ENCODE results near the gene PRLR.

Gene PRLR

GRCh38 chr5:35060236-35060635, 170.1 kb downstream of the PRLR start:
- no peak overlapping the region for H3K27ac ChIP-seq (ENCODE audit: low read length)
- DNase-seq (no peak), ATAC-seq (ENCODE audit: insufficient read depth, low read depth) (no peak)
- H3K9me3 ChIP-seq (ENCODE audit: insufficient read depth, low read length, severe bottlenecking) = no peaks in the 10 kb centered on the region
- no peak overlapping the region for H2AFZ ChIP-seq (ENCODE audit: low read depth, low read length)
- H3K4me1 ChIP-seq (ENCODE audit: insufficient read depth, low read length) = no peaks in the 10 kb centered on the region
- no peaks in the 10 kb centered on the region for H3K36me3 ChIP-seq (ENCODE audit: insufficient read depth, low read length)
- no peak overlapping the region for H3K9ac ChIP-seq (ENCODE audit: low read depth, low read length)
- no peak overlapping the region for H3K4me3 ChIP-seq (ENCODE audit: low read depth in 1 of 2, low read length in 2 of 2)
- peaks cover 2% of the 10 kb centered on the region for H3K27me3 ChIP-seq (ENCODE audit: insufficient read depth, low read length, poor library complexity)
- no peak overlapping the region for H3K4me2 ChIP-seq (ENCODE audit: insufficient read depth, low read length)
- no peaks in the 10 kb centered on the region for H4K20me1 ChIP-seq (ENCODE audit: insufficient read depth, low read length)
- no peaks in the 10 kb centered on the region for H3K79me2 ChIP-seq (ENCODE audit: insufficient read depth, low read length)
- TF ChIP-seq EZH2 (IDR thresholded peaks at IDR 0.05; ENCODE audit: borderline replicate concordance, low read depth, low read length, severe bottlenecking) (no peak), CTCF (IDR thresholded peaks at IDR 0.05; ENCODE audit: borderline replicate concordance, extremely low read depth, low read length, poor library complexity, severe bottlenecking) (no peak)

GRCh38 chr5:35059251-35059650, 171.0 kb downstream of the PRLR start:
- Histone ChIP-seq H3K27ac (ENCODE audit: low read length) (no peak overlapping the region), H3K27me3 (ENCODE audit: insufficient read depth, low read length, poor library complexity) (peaks cover 2% of the 10 kb centered on the region), H4K20me1 (ENCODE audit: insufficient read depth, low read length) (no peaks in the 10 kb centered on the region), H3K4me2 (ENCODE audit: insufficient read depth, low read length) (no peak overlapping the region), H3K4me1 (ENCODE audit: insufficient read depth, low read length) (no peaks in the 10 kb centered on the region), H2AFZ (ENCODE audit: low read depth, low read length) (no peak overlapping the region), H3K79me2 (ENCODE audit: insufficient read depth, low read length) (no peaks in the 10 kb centered on the region), H3K4me3 (ENCODE audit: low read depth in 1 of 2, low read length in 2 of 2) (no peak overlapping the region), H3K9ac (ENCODE audit: low read depth, low read length) (no peak overlapping the region), H3K9me3 (ENCODE audit: insufficient read depth, low read length, severe bottlenecking) (no peaks in the 10 kb centered on the region), H3K36me3 (ENCODE audit: insufficient read depth, low read length) (no peaks in the 10 kb centered on the region)
- TF ChIP-seq EZH2 (IDR thresholded peaks at IDR 0.05; ENCODE audit: borderline replicate concordance, low read depth, low read length, severe bottlenecking) (no peak), CTCF (IDR thresholded peaks at IDR 0.05; ENCODE audit: borderline replicate concordance, extremely low read depth, low read length, poor library complexity, severe bottlenecking) (no peak)
- no peak for ATAC-seq (ENCODE audit: insufficient read depth, low read depth)
- no peak for DNase-seq

- H3K4me2 ChIP-seq (ENCODE audit: insufficient read depth, low read length) = no peak overlapping the region
- ATAC-seq (ENCODE audit: insufficient read depth, low read depth) = no peak
- H3K79me2 ChIP-seq (ENCODE audit: insufficient read depth, low read length) = no peaks in the 10 kb centered on the region
- no peaks in the 10 kb centered on the region for H3K9me3 ChIP-seq (ENCODE audit: insufficient read depth, low read length, severe bottlenecking)
- H3K36me3 ChIP-seq (ENCODE audit: insufficient read depth, low read length) = no peaks in the 10 kb centered on the region
- no peak overlapping the region for H3K4me3 ChIP-seq (ENCODE audit: low read depth in 1 of 2, low read length in 2 of 2)
- no peak for DNase-seq
- no peak overlapping the region for H3K27ac ChIP-seq (ENCODE audit: low read length)
- no peaks in the 10 kb centered on the region for H3K4me1 ChIP-seq (ENCODE audit: insufficient read depth, low read length)
- no peaks in the 10 kb centered on the region for H4K20me1 ChIP-seq (ENCODE audit: insufficient read depth, low read length)
- H2AFZ ChIP-seq (ENCODE audit: low read depth, low read length) = no peak overlapping the region
- TF ChIP-seq CTCF (IDR thresholded peaks at IDR 0.05; ENCODE audit: borderline replicate concordance, extremely low read depth, low read length, poor library complexity, severe bottlenecking) = no peak
- no peak for TF ChIP-seq EZH2 (IDR thresholded peaks at IDR 0.05; ENCODE audit: borderline replicate concordance, low read depth, low read length, severe bottlenecking)
- H3K27me3 ChIP-seq (ENCODE audit: insufficient read depth, low read length, poor library complexity) = peaks cover 2% of the 10 kb centered on the region
- no peak overlapping the region for H3K9ac ChIP-seq (ENCODE audit: low read depth, low read length)
Observed at GRCh38 chr5:35058374-35058788, 171.9 kb downstream of the PRLR start.

- Histone ChIP-seq H3K36me3 (ENCODE audit: insufficient read depth, low read length) (no peaks in the 10 kb centered on the region), H3K4me1 (ENCODE audit: insufficient read depth, low read length) (no peaks in the 10 kb centered on the region), H2AFZ (ENCODE audit: low read depth, low read length) (no peak overlapping the region), H3K27ac (ENCODE audit: low read length) (no peak overlapping the region), H3K9me3 (ENCODE audit: insufficient read depth, low read length, severe bottlenecking) (no peaks in the 10 kb centered on the region), H3K9ac (ENCODE audit: low read depth, low read length) (no peak overlapping the region), H4K20me1 (ENCODE audit: insufficient read depth, low read length) (no peaks in the 10 kb centered on the region), H3K79me2 (ENCODE audit: insufficient read depth, low read length) (no peaks in the 10 kb centered on the region), H3K27me3 (ENCODE audit: insufficient read depth, low read length, poor library complexity) (peaks cover 2% of the 10 kb centered on the region), H3K4me3 (ENCODE audit: low read depth in 1 of 2, low read length in 2 of 2) (no peak overlapping the region), H3K4me2 (ENCODE audit: insufficient read depth, low read length) (no peak overlapping the region)
- no peak for ATAC-seq (ENCODE audit: insufficient read depth, low read depth)
- no peak for TF ChIP-seq CTCF (IDR thresholded peaks at IDR 0.05; ENCODE audit: borderline replicate concordance, extremely low read depth, low read length, poor library complexity, severe bottlenecking)
- no peak for TF ChIP-seq EZH2 (IDR thresholded peaks at IDR 0.05; ENCODE audit: borderline replicate concordance, low read depth, low read length, severe bottlenecking)
- DNase-seq = no peak
Observed at GRCh38 chr5:35056686-35057085, 173.6 kb downstream of the PRLR start.
